ENCODE data around the gene PRSS27. TPM values are rescaled to one million over a fixed set of nuclear protein-coding genes. Genes with fewer than 3 reads are reported as not detected.
A peak's percentile ranks its signal among the peaks of the same experiment; 100 is the strongest.

PRSS27 gene
- total and polyA plus RNA-seq, 2 experiments from 2014 or later: 12.1 to 17.0 TPM

DNA sequence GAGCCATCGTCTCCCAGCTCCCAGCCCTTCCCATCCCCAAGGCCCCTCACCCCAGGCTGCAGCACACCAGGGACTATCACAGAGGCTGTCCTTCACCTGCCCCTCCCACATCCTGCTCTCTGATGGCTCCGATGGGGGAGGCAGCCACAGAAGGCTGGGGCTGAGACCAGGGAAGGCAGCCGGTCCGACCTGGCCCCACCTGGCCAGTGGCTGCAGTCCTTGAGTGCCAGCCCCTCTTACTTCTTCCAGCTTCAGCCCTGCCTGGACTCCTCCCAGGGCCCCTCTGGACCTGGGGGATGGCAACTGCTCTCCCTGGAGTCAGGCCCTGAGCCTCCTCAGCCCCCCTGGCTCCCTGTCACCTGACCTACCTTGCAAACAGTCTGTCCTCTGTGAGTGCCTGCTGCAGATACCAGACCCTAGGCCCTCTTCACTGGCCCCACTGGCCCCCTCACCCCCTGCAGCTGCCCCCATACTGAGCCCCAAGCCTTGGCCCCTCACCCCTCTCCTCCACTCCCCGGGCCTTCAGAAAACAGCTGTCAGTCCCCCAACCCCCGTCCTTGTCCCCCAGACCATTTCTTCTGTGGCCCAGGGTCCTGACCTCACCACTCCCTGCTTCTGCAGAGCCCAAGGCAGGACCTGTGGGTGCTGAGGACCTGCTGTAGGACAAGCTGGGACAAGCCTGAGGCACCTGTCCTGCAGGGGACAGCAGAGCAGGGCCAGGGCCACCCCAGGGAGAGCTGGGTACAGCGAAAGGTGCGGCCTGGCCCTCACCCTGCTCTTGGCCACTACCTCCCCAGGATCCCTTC, 19.8 kb upstream of the PRSS27 start:
- TF ChIP-seq, protein P1, sequence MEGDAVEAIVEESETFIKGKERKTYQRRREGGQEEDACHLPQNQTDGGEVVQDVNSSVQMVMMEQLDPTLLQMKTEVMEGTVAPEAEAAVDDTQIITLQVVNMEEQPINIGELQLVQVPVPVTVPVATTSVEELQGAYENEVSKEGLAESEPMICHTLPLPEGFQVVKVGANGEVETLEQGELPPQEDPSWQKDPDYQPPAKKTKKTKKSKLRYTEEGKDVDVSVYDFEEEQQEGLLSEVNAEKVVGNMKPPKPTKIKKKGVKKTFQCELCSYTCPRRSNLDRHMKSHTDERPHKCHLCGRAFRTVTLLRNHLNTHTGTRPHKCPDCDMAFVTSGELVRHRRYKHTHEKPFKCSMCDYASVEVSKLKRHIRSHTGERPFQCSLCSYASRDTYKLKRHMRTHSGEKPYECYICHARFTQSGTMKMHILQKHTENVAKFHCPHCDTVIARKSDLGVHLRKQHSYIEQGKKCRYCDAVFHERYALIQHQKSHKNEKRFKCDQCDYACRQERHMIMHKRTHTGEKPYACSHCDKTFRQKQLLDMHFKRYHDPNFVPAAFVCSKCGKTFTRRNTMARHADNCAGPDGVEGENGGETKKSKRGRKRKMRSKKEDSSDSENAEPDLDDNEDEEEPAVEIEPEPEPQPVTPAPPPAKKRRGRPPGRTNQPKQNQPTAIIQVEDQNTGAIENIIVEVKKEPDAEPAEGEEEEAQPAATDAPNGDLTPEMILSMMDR (IDR thresholded peaks at IDR 0.05; ENCODE audit: low read depth, low read length): no peak
- Histone ChIP-seq H3K27ac (peak overlapping the region; percentile 79), H3K27me3 (no peaks in the 10 kb centered on the region), H3K4me1 (ENCODE audit: low read depth) (peaks cover 19% of the 10 kb centered on the region), H3K9me3 (ENCODE audit: low read depth) (no peaks in the 10 kb centered on the region), H3K36me3 (no peaks in the 10 kb centered on the region), H3K4me3 (no peak overlapping the region)
- DNase-seq (ENCODE audit: low read depth in 1 of 2, low spot score in 1 of 2): no peak

GRCh38 chr16:2738615-2739014, 18.6 kb upstream of the PRSS27 start:
- Histone ChIP-seq H3K4me3 (no peak overlapping the region), H3K27ac (peak overlapping the region; percentile 79), H3K4me1 (ENCODE audit: low read depth) (peaks cover 19% of the 10 kb centered on the region), H3K9me3 (ENCODE audit: low read depth) (no peaks in the 10 kb centered on the region), H3K36me3 (no peaks in the 10 kb centered on the region), H3K27me3 (no peaks in the 10 kb centered on the region)
- DNase-seq (ENCODE audit: low read depth in 1 of 2, low spot score in 1 of 2): no peak
- TF ChIP-seq, protein P1 (IDR thresholded peaks at IDR 0.05; ENCODE audit: low read depth, low read length): no peak

DNA sequence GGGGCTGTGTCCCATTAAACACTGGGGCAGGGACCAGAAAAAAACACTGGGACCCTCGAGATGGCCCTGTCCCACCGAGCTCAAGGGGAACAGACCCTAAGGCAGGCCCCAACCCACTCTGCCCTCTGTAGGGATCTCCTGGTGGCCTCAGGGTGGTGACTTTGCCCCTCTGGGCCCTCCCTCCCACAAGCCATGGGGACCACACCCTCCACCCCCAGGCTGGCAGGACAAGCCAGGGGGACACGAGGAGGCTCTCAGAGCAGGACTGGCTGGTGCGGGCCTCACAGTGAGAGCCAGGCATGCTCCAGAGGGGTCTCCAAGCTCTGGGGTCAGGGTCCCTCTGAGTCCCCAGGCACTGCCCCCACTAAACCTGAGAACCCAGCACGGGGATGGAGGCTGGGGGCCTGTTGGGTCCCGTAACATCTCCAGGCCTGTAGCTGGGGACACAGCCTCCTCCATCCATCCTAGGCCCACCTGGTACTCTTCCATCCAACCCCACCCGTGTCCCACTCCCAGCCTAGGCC, 17.9 kb upstream of the PRSS27 start:
- Histone ChIP-seq H3K4me1 (ENCODE audit: low read depth) (peaks cover 19% of the 10 kb centered on the region), H3K4me3 (no peak overlapping the region), H3K9me3 (ENCODE audit: low read depth) (no peaks in the 10 kb centered on the region), H3K27ac (no peak overlapping the region), H3K27me3 (no peaks in the 10 kb centered on the region), H3K36me3 (no peaks in the 10 kb centered on the region)
- no peak for DNase-seq (ENCODE audit: low read depth in 1 of 2, low spot score in 1 of 2)
- TF ChIP-seq, protein P1 (IDR thresholded peaks at IDR 0.05; ENCODE audit: low read depth, low read length): no peak

GRCh38 chr16:2737238-2737605, 17.2 kb upstream of the PRSS27 start:
- Histone ChIP-seq H3K4me1 (ENCODE audit: low read depth) (peaks cover 19% of the 10 kb centered on the region), H3K9me3 (ENCODE audit: low read depth) (no peaks in the 10 kb centered on the region), H3K27me3 (no peaks in the 10 kb centered on the region), H3K27ac (no peak overlapping the region), H3K36me3 (no peaks in the 10 kb centered on the region), H3K4me3 (no peak overlapping the region)
- DNase-seq (ENCODE audit: low read depth in 1 of 2, low spot score in 1 of 2): no peak
- TF ChIP-seq, protein P1 (IDR thresholded peaks at IDR 0.05; ENCODE audit: low read depth, low read length): no peak

DNA sequence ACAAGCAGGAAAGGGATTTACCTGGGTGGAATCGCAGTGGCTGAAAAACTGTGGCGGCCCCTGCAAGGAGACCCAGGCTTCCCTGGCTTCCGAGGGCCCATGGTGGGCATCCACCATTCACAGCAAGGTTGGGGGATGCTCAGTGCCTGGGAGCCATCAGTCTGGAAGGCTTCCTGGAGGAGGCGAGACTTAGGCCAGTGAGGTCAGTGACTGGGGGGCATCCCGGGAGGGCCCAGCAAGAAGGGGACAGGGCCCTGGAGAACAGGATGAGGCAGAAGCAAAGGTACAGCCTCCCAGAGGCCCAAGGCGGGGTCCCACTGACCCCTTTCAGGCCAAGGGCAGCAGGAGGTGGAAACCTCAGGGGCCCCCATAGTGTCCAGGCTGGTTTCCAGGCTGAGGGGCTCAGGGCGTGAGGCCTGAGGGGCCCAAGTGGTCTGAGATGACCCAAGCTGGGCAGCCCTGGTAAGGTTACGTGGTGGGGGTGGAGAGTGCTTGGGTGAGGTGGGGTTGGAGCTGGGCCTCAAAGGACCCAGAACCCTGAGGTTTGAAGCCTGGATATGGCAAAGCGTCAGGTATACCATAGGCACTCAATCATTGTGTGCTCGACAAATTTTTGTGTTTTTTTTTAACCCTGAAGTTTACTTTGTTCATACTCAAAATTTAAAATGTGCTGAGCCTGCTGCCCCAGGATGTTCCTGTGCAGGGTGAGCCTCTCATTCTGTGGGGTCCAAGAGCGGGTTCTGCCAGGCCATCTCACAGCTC, 16.6 kb upstream of the PRSS27 start:
- TF ChIP-seq, protein P1 (IDR thresholded peaks at IDR 0.05; ENCODE audit: low read depth, low read length): no peak
- Histone ChIP-seq H3K9me3 (ENCODE audit: low read depth) (no peaks in the 10 kb centered on the region), H3K36me3 (no peaks in the 10 kb centered on the region), H3K4me1 (ENCODE audit: low read depth) (peaks cover 19% of the 10 kb centered on the region), H3K27me3 (no peaks in the 10 kb centered on the region), H3K27ac (no peak overlapping the region), H3K4me3 (no peak overlapping the region)
- no peak for DNase-seq (ENCODE audit: low read depth in 1 of 2, low spot score in 1 of 2)
